GM21381 (cell line): Measurements from ENCODE around the gene SHISA5.

Experiments used
- ATAC-seq: cut with Tn5 transposase; IDR thresholded peaks from one replicate; pipeline ENCODE4 v1.9.1; 2021; ENCODE audit warnings: mild to moderate bottlenecking, moderate library complexity; ENCODE audit not compliant: unreplicated experiment

SHISA5 gene

GRCh38 chr3:48419149-48419548 lies 84.8 kb downstream of the SHISA5 start:
- ATAC-seq: no peak

GRCh38 chr3:48418651-48419050 lies 85.3 kb downstream of the SHISA5 start:
- no peak for ATAC-seq

GRCh38 chr3:48418140-48418539 lies 85.8 kb downstream of the SHISA5 start:
- no peak for ATAC-seq
